A673 (cell line): ENCODE measurements around the gene NAXE. TPM values are rescaled to one million over a fixed set of nuclear protein-coding genes. Genes with fewer than 3 reads are reported as not detected.

Experiments used
- Bru-seq: library from RNA; stranded (reverse); fragments of 400-500 nt; gene quantifications from one replicate; lab custom pipeline; 2021; lab: Mats Ljungman, UMichigan
- BruChase-seq, 2 experiments: library from RNA; stranded (reverse); fragments of 400-500 nt; gene quantifications; one replicate each; lab custom pipeline; 2021; lab: Mats Ljungman, UMichigan
- BruUV-seq: library from RNA; stranded (reverse); fragments of 400-500 nt; replicated peaks from 2 replicates; lab custom pipeline; 2021; lab: Mats Ljungman, UMichigan
- CTCF ChIA-PET: fragments of 300-600 bp; sonication (Branson Sonifier 250); formaldehyde crosslinking; loops from one replicate; lab custom pipeline; 2022; ENCODE audit warnings: antibody characterized with exemption; lab: Charles Lee
- POLR2A ChIA-PET: fragments of 300-600 bp; sonication (Branson Sonifier 250); formaldehyde crosslinking; loops from one replicate; lab custom pipeline; 2022; ENCODE audit warnings: antibody characterized with exemption; ENCODE audit not compliant: low non-redundant PET; lab: Charles Lee
- DNase-seq: peaks from one replicate; pipeline ENCODE4 v3.0.0-alpha.2; 2015; ENCODE audit warnings: low spot score
- H3K27ac ChIP-seq: fragments of 200-600 bp; sonication (generic); 2 replicates; pipeline ENCODE4 v1.5.1; 2016; ENCODE audit warnings: mixed run types, low read depth, mild to moderate bottlenecking, mixed read lengths, antibody characterized with exemption, low read length; ENCODE audit not compliant: poor library complexity, severe bottlenecking
- H3K27me3 ChIP-seq: fragments of 200-600 bp; sonication (generic); replicated peaks from 2 replicates; pipeline ENCODE4 v1.6.1; 2017; ENCODE audit warnings: mixed run types, low read depth, mild to moderate bottlenecking, mixed read lengths, antibody characterized with exemption, low read length; ENCODE audit not compliant: insufficient read depth, poor library complexity
- H3K36me3 ChIP-seq: fragments of 200-600 bp; sonication (generic); 2 replicates; pipeline ENCODE4 v1.6.1; 2016; ENCODE audit warnings: mixed run types, mild to moderate bottlenecking, mixed read lengths, antibody characterized with exemption, low read length; ENCODE audit not compliant: insufficient read depth, poor library complexity, severe bottlenecking
- H3K4me1 ChIP-seq: fragments of 200-600 bp; sonication (generic); 2 replicates; pipeline ENCODE4 v1.6.1; 2017; ENCODE audit warnings: mixed run types, mild to moderate bottlenecking, mixed read lengths, antibody characterized with exemption, low read length; ENCODE audit not compliant: insufficient read depth, poor library complexity, severe bottlenecking
- H3K4me3 ChIP-seq: fragments of 200-600 bp; sonication (generic); 2 replicates; pipeline ENCODE4 v1.5.1; 2016; ENCODE audit warnings: low read depth, mixed run types, mild to moderate bottlenecking, mixed read lengths, low read length; ENCODE audit not compliant: poor library complexity, severe bottlenecking
- H3K9me3 ChIP-seq: fragments of 200-600 bp; sonication (generic); 2 replicates; pipeline ENCODE4 v1.6.1; 2016; ENCODE audit warnings: mixed run types, low read depth, mild to moderate bottlenecking, mixed read lengths, antibody characterized with exemption, low read length; ENCODE audit not compliant: poor library complexity, severe bottlenecking
- EZH2 ChIP-seq: fragments of 200-600 bp; sonication (generic); IDR thresholded peaks from 2 replicates; pipeline ENCODE4 v1.6.1; 2017; ENCODE audit warnings: borderline replicate concordance, low read depth, mild to moderate bottlenecking, mixed read lengths, antibody characterized with exemption, low read length; ENCODE audit not compliant: poor library complexity, severe bottlenecking
- intact Hi-C: fragments of 100-400 bp; cut with micrococcal nuclease; formaldehyde crosslinking; loops from one replicate; pipeline ENCODE4 v1.10.0; 2022; ENCODE audit not compliant: unreplicated experiment
- long read RNA-seq: library from polyadenylated mRNA; stranded (forward); transcript quantifications from one replicate; pipeline ENCODE4 v2.0.0, GENCODE V29; 2022
- total RNA-seq: library from RNA; stranded (reverse); gene quantifications from 2 replicates; pipeline ENCODE4 v1.2.3, GENCODE V29; 2021
- TF ChIP-seq, protein P1 (sequence below): fragments of 300-800, 200-600 bp; sonication (generic); conservative IDR thresholded peaks from 2 replicates; pipeline ENCODE4 v1.5.1; 2017; ENCODE audit warnings: low read depth, mild to moderate bottlenecking, antibody characterized with exemption, low read length, moderate library complexity, mixed read lengths

The NAXE gene
- 125 and 138 TPM in 2 replicates for total RNA-seq
- percentile 81 among the genes with signal in this experiment for Bru-seq, nascent RNA
- percentile 65 among the genes with signal in this experiment for BruChase-seq, experiment 1, labeled RNA remaining after a 2-hour chase
- BruChase-seq, experiment 2, labeled RNA remaining after a 6-hour chase, result percentile 75 among the genes with signal in this experiment
- long read RNA-seq, transcript NAXE-201 (5 exons, 1,012 nt), result minor isoform, 7 of 182 reads
- long read RNA-seq, transcript NAXE-203 (6 exons, 1,125 nt), result major isoform, 137 of 182 reads
- long read RNA-seq, partial matches to known transcripts, result 12 of 182 reads
- long read RNA-seq, other reads (novel, unspliced or antisense), result 22 of 182 reads

DNA sequence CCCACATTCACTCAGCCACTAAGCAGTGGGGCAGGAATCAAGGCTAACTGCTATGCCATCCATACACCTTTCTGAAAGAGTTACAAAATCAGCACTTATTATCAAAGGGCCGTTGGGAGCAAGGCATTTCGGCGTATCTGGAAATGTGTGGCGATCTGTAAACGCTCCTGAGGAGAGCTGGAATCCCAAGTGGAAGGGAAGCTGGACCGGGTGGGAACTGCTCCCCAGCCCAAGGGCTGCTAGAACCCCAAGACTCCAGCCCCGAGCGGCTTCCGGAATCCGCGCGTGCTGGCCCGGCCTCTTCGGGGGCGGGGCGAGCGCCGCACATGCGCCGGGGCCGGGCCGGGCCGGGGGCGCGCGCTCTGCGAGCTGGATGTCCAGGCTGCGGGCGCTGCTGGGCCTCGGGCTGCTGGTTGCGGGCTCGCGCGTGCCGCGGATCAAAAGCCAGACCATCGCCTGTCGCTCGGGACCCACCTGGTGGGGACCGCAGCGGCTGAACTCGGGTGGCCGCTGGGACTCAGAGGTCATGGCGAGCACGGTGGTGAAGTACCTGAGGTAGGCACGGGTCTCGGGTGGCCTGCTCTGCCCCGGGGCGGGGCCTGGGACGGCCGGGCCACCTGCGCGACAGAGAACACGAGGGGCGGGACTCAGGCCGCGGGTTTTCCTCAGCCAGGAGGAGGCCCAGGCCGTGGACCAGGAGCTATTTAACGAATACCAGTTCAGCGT lies at the start of gene NAXE:
Gene NAXE (plus strand): TSS at position 345 of the 726 bp plus-strand sequence. CDS start 29 bp downstream, at position 374.
- CTCF ChIA-PET, result interaction anchor here (0.6 to 1.7 kb wide), 4 partner anchors 10 to 209 kb away, joined by 4 to 9 read pairs (median 6); partner anchors contain the start of gene GPATCH4

DNA sequence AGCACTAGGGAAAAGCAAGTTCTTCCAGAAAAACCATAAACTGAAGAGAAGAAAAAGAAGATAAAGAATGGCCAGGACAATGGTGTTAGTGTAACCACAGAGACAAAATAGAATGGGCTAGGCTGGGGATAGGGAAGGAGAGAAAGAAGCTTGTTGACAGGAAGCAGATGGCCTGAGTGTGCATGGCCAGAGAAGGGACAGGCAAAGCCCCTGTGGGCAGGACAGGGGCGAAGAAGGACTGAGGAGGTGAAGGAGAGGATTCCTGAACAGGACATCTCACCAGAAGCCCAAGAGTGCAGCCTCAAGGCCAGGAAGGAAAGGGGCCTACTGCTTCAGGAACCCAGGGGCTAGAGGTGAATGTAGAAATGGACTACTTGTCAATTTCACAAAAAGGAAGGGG lies 48.5 kb upstream of the NAXE start:
- POLR2A ChIA-PET, result no interaction called here
- H3K27ac ChIP-seq, result no peak overlapping the region
- intact Hi-C loops, result no loop called here
- no TSS peak for BruUV-seq
- no peak overlapping the region for H3K4me3 ChIP-seq
- TF ChIP-seq, protein P1, sequence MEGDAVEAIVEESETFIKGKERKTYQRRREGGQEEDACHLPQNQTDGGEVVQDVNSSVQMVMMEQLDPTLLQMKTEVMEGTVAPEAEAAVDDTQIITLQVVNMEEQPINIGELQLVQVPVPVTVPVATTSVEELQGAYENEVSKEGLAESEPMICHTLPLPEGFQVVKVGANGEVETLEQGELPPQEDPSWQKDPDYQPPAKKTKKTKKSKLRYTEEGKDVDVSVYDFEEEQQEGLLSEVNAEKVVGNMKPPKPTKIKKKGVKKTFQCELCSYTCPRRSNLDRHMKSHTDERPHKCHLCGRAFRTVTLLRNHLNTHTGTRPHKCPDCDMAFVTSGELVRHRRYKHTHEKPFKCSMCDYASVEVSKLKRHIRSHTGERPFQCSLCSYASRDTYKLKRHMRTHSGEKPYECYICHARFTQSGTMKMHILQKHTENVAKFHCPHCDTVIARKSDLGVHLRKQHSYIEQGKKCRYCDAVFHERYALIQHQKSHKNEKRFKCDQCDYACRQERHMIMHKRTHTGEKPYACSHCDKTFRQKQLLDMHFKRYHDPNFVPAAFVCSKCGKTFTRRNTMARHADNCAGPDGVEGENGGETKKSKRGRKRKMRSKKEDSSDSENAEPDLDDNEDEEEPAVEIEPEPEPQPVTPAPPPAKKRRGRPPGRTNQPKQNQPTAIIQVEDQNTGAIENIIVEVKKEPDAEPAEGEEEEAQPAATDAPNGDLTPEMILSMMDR, result no peak
- no peak for TF ChIP-seq EZH2
- CTCF ChIA-PET, result no interaction called here
- H3K9me3 ChIP-seq, result no peaks in the 10 kb centered on the region
- H3K27me3 ChIP-seq, result no peaks in the 10 kb centered on the region
- DNase-seq, result no peak
- H3K36me3 ChIP-seq, result peaks cover 30% of the 10 kb centered on the region
- H3K4me1 ChIP-seq, result no peaks in the 10 kb centered on the region

More for the DNA sequence above, at the start of gene NAXE:
- Histone ChIP-seq H3K27ac (peak within 1 kb of the TSS; percentile 88), H3K4me3 (peak within 1 kb of the TSS; percentile 84), H3K4me1 (peaks cover 4% of the 10 kb centered on the region), H3K9me3 (no peaks in the 10 kb centered on the region), H3K36me3 (peaks cover 35% of the 10 kb centered on the region), H3K27me3 (no peaks in the 10 kb centered on the region)
- DNase-seq, result peak; percentile 83
- intact Hi-C loops, result no loop called here
- TSS peak; percentile 44 for BruUV-seq
- no peak for TF ChIP-seq EZH2
- TF ChIP-seq, protein P1, result no peak
- POLR2A ChIA-PET, result no interaction called here

DNA sequence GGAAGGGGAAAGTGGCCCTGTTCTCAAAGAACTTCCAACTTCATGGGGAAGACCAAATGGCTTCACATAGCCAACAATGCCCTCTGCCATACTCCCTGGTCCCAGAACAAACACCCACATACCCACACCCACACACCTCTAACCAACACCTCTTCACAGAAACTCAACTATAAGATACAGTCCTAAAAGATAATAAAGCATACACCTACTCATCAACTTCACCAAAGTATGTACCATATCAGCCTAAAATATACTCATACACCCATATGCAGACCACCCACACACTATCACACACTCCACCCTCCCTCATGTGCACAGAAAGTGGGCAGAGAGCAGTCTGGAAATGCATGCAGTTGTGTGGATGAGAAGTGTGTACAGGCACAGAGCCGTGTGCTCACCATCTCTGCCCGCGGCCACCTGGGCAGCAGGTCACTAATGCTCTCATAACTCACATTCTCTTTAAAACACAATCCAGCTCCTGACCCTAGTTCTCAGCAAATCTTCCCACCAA lies 46.9 kb upstream of the NAXE start:
- intact Hi-C loops, result no loop called here
- no peaks in the 10 kb centered on the region for H3K9me3 ChIP-seq
- no peak overlapping the region for H3K27ac ChIP-seq
- no peak overlapping the region for H3K4me3 ChIP-seq
- TF ChIP-seq EZH2, result no peak
- TF ChIP-seq, protein P1, result no peak
- H3K4me1 ChIP-seq, result no peaks in the 10 kb centered on the region
- ChIA-PET POLR2A (no interaction called here), CTCF (no interaction called here)
- DNase-seq, result no peak
- H3K36me3 ChIP-seq, result peaks cover 19% of the 10 kb centered on the region
- no peaks in the 10 kb centered on the region for H3K27me3 ChIP-seq
- BruUV-seq, result no TSS peak
